ENCODE results near the gene DSC1. TPM values are rescaled to one million over a fixed set of nuclear protein-coding genes. Genes with fewer than 3 reads are reported as not detected.

DSC1 gene
- total and polyA plus RNA-seq, 2 of the 13 experiments (the other 11 are each of a cell fraction or from before 2014, with no cell fraction given) = not detected

- TF ChIP-seq SOX6 (IDR thresholded peaks at IDR 0.05) (no peak), SOX6 (CRISPR knock-in tag; IDR thresholded peaks at IDR 0.05) (peak; percentile 63), ZNF512 (CRISPR knock-in tag; IDR thresholded peaks at IDR 0.05) (no peak), ZEB1 (IDR thresholded peaks at IDR 0.05; ENCODE audit: insufficient replicate concordance, low read depth) (peak; percentile 76), ZNF44 (CRISPR knock-in tag; IDR thresholded peaks at IDR 0.05) (no peak), FOXA3 (CRISPR knock-in tag; IDR thresholded peaks at IDR 0.05) (0 out of 2 replicates have a peak, but pooled peaks have one; percentile 39), MTF1 (CRISPR knock-in tag; IDR thresholded peaks at IDR 0.05) (no peak), NCOR1 (IDR thresholded peaks at IDR 0.05; ENCODE audit: borderline replicate concordance, low read length) (no peak), AGO2 (optimal IDR thresholded peaks at IDR 0.05; ENCODE audit: low read depth, low read length) (peak; percentile 73), PPARG (CRISPR knock-in tag; conservative IDR thresholded peaks at IDR 0.05) (peak; percentile 56; the same call in 1 of the 2 replicates), MXI1 (IDR thresholded peaks at IDR 0.05; ENCODE audit: borderline replicate concordance, low read depth, low read length) (no peak), NFE2L2 (IDR thresholded peaks at IDR 0.05; ENCODE audit: low read length) (no peak), ZNF552 (CRISPR knock-in tag; IDR thresholded peaks at IDR 0.05; ENCODE audit: borderline replicate concordance) (no peak), RFX5 (IDR thresholded peaks at IDR 0.05; ENCODE audit: low read depth, low read length) (no peak), ZMAT3 (CRISPR knock-in tag; conservative IDR thresholded peaks at IDR 0.05) (0 out of 2 replicates have a peak, but pooled peaks have one; percentile 38), ESRRA (CRISPR knock-in tag; IDR thresholded peaks at IDR 0.05; ENCODE audit: low read depth) (peak; percentile 58; the same call in 1 of the 2 replicates)
- TF ChIP-seq, protein P1, sequence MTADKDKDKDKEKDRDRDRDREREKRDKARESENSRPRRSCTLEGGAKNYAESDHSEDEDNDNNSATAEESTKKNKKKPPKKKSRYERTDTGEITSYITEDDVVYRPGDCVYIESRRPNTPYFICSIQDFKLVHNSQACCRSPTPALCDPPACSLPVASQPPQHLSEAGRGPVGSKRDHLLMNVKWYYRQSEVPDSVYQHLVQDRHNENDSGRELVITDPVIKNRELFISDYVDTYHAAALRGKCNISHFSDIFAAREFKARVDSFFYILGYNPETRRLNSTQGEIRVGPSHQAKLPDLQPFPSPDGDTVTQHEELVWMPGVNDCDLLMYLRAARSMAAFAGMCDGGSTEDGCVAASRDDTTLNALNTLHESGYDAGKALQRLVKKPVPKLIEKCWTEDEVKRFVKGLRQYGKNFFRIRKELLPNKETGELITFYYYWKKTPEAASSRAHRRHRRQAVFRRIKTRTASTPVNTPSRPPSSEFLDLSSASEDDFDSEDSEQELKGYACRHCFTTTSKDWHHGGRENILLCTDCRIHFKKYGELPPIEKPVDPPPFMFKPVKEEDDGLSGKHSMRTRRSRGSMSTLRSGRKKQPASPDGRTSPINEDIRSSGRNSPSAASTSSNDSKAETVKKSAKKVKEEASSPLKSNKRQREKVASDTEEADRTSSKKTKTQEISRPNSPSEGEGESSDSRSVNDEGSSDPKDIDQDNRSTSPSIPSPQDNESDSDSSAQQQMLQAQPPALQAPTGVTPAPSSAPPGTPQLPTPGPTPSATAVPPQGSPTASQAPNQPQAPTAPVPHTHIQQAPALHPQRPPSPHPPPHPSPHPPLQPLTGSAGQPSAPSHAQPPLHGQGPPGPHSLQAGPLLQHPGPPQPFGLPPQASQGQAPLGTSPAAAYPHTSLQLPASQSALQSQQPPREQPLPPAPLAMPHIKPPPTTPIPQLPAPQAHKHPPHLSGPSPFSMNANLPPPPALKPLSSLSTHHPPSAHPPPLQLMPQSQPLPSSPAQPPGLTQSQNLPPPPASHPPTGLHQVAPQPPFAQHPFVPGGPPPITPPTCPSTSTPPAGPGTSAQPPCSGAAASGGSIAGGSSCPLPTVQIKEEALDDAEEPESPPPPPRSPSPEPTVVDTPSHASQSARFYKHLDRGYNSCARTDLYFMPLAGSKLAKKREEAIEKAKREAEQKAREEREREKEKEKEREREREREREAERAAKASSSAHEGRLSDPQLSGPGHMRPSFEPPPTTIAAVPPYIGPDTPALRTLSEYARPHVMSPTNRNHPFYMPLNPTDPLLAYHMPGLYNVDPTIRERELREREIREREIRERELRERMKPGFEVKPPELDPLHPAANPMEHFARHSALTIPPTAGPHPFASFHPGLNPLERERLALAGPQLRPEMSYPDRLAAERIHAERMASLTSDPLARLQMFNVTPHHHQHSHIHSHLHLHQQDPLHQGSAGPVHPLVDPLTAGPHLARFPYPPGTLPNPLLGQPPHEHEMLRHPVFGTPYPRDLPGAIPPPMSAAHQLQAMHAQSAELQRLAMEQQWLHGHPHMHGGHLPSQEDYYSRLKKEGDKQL (CRISPR knock-in tag; IDR thresholded peaks at IDR 0.05; ENCODE audit: low read depth) = no peak
- TF ChIP-seq, protein P2, sequence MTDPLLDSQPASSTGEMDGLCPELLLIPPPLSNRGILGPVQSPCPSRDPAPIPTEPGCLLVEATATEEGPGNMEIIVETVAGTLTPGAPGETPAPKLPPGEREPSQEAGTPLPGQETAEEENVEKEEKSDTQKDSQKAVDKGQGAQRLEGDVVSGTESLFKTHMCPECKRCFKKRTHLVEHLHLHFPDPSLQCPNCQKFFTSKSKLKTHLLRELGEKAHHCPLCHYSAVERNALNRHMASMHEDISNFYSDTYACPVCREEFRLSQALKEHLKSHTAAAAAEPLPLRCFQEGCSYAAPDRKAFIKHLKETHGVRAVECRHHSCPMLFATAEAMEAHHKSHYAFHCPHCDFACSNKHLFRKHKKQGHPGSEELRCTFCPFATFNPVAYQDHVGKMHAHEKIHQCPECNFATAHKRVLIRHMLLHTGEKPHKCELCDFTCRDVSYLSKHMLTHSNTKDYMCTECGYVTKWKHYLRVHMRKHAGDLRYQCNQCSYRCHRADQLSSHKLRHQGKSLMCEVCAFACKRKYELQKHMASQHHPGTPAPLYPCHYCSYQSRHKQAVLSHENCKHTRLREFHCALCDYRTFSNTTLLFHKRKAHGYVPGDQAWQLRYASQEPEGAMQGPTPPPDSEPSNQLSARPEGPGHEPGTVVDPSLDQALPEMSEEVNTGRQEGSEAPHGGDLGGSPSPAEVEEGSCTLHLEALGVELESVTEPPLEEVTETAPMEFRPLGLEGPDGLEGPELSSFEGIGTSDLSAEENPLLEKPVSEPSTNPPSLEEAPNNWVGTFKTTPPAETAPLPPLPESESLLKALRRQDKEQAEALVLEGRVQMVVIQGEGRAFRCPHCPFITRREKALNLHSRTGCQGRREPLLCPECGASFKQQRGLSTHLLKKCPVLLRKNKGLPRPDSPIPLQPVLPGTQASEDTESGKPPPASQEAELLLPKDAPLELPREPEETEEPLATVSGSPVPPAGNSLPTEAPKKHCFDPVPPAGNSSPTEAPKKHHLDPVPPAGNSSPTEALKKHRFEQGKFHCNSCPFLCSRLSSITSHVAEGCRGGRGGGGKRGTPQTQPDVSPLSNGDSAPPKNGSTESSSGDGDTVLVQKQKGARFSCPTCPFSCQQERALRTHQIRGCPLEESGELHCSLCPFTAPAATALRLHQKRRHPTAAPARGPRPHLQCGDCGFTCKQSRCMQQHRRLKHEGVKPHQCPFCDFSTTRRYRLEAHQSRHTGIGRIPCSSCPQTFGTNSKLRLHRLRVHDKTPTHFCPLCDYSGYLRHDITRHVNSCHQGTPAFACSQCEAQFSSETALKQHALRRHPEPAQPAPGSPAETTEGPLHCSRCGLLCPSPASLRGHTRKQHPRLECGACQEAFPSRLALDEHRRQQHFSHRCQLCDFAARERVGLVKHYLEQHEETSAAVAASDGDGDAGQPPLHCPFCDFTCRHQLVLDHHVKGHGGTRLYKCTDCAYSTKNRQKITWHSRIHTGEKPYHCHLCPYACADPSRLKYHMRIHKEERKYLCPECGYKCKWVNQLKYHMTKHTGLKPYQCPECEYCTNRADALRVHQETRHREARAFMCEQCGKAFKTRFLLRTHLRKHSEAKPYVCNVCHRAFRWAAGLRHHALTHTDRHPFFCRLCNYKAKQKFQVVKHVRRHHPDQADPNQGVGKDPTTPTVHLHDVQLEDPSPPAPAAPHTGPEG (CRISPR knock-in tag; IDR thresholded peaks at IDR 0.05) = peak; percentile 54; the same call in 1 of the 2 replicates
Measured at GRCh38 chr18:31102025-31102684, 60.5 kb downstream of the DSC1 start, which contains the start of gene DSC2 (continued).

Measured in HepG2 (cell line).